Stimulated activated CD4-positive, alpha-beta T cell treated with anti-CD3 and anti-CD28 coated beads, Interleukin-15, amount 100 ng/mL, for 1 hour (primary cell): Measurements from ENCODE around the gene CHRNB4.
A peak's percentile ranks its signal among the peaks of the same experiment; 100 is the strongest.

Source experiments
- DNase-seq, 2 donors: peaks; one replicate each; pipeline ENCODE4 v3.0.0-alpha.2; 2020; ENCODE audit warnings: low read depth in 1 of 2, low spot score in 1 of 2

CHRNB4 gene

DNA sequence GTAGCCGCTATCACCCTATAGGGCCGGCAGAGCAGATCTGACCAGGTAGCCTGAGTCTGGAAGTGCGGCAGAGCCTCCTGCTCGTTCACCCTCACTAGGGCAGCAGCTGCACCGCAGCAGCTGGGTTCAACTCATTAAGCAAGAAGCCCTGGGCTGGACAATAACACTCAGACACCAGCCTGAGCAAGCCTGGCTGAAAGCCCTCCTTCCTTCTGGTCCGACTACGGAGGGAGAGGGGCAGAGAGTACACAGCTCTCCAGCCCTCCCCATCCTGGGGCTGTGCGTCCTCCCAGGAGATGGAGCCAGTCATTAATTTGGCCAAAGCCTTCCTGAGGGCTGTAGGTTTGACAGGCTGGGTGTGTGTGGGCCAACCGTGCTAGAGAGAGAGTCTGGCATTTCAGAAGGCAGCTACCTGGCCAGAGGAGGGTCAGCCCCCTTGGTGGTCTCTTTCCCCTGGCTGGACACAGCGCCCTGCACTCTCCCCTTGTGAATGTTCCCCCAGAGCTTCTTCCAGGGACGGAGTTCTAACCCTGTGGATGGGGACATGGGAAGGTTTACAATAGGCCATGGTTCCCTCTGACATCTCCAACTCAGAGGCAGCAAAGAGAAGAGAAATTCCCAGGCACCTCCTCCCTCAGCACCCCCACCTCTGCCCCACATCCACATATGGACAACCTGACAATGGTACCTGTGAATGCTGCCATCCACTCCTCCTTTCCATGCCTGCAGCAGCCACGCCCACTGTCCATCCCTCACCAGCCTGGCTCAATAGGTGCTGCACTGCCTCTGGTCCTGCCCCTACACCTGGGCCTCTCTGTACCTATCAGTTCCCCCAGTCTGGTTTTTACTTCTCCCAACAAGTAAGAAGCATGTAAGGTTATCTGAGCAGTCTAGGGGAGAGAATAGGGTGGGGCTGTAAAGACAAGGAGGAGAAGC, 6.5 kb downstream of the CHRNB4 start:
- DNase-seq, result no peak

DNA sequence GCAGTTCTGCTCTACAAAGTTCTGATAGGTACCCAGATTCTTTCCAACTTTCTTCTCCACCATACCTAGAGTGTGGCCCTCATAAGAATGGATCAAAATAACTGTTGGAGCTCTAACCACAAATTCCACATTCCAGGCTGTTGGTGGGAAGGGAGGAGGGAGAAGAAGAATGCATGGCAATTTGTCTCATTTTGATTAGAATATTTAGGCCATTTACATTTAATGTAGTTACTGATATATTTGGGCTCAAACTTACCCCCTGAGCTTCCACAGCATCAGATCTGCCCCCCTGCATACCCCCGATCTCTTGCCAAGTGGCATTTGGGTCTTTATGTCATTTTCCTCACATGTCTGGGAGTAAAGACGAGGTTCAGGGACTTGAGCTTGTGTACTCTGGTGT, 7.7 kb downstream of the CHRNB4 start:
- DNase-seq, result no peak

DNA sequence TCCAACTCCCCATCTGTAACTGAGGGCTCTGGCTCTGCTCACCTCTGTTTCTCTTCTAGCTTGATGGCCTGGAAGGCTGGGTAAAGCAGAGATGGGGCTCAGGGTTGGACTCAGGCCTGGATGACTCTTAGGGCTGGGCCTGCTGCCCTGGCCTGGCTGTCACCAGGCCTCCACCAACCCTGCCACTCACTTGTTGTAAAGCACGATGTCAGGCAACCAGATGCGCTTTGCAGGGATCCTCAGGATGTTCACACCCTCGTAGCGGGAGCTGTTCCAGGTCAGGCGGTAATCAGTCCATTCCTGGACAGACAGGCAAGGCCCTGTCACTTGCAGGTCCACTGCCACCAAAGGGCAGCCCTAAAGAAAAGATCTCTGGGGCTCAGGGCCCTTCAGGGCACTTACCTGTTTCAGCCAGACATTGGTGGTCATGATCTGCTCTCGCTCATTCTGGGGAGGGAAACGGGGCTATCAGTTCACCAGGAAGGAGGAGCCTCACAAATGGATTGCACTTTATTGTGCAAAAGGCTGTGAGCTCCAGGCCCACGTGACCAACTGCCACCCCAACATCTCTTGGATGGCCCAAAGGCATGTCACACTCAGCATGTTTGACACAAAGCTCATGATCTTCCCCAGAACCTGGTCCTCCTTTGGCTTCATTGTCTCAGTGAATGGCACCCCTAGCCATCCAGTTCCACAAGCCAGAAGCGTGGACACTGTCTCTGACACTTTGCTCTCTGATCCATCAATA, 9.9 kb downstream of the CHRNB4 start:
- no peak for DNase-seq

DNA sequence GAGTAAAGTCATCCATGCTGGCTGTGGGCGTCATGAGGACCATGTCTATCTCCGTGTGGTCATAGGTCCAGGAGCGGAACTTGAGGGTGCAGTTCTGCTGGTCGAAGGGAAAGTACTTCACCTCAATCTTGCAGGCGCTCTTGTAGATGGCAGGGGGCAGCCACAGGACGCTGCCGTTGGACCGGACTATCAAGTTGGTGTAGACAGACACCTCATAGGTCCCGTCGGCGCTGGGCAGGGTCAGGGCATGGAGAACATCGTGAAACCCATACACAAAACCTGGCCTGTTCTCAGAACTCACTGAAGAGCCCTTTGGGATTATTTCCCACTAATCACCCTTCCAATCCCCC, 11.3 kb downstream of the CHRNB4 start:
- no peak for DNase-seq

DNA sequence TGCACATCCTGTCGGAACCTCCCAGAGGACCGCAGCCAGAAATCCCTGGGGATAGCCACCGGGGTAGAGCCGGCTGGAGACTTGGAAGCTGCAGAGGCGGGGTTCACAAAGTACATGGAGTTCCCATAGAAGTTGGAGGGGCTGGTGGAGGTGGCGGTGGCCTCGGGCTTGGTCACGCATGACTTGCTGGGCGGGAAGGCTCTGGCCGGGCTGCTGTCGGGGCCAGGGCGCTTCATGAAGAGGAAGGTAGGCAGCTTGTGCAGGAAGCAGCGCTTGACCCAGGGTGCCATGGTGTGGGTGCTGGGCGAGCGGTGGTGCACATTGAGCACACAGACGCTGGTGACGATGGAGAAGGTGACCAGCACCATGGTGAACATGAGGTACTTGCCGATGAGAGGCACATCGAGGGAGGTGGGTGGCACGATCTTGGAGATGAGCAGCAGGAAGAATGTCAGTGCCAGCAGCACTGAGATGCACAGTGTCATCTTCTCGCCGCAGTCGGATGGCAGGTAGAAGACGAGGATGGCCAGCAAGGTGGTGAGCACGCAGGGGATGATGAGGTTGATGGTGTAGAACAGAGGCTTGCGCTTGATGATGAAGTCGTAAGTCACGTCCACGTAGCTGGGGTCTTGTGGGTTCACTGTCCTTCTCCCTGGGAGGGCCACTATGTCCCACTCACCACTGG, 11.8 kb downstream of the CHRNB4 start:
- no peak for DNase-seq

DNA sequence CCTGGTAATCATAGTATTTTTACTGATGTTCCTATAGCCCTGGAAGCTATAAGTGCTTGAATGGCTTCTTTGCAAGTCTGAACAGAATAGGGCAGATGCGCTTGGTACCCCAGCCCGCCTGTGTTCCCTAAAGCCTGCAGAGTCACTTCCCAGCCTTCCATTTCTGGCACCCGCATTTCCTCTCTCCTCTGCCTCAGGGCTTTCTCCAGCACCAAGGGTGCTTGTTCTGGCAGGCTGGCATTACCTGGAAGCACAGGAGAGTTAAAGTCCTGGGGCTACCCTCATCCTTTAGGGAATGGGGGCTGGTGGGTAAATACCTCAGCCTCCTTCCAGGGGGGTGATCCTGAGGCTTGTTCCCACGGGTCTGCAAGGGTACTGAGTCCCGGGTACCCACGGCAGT, 12.8 kb downstream of the CHRNB4 start:
- no peak for DNase-seq

DNA sequence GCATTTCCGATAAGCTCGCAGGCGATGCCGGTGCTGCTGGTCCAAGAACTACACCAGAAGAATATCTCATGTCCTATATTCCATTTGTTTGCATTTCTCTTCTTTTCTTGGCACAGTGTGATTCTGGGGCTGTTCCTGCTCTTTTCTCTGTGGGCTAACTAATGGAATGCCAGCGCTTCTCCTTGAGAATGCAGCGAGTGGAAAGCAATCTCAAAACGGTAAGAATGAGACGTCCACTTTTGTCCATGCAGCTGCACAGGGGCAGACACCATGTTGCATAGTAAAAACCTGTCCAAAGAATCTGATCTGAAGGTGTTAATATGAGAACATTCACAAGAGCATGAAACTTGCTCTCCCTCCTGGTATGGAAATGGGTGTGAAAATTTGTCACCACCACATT, 13.7 kb downstream of the CHRNB4 start:
- DNase-seq, result no peak

DNA sequence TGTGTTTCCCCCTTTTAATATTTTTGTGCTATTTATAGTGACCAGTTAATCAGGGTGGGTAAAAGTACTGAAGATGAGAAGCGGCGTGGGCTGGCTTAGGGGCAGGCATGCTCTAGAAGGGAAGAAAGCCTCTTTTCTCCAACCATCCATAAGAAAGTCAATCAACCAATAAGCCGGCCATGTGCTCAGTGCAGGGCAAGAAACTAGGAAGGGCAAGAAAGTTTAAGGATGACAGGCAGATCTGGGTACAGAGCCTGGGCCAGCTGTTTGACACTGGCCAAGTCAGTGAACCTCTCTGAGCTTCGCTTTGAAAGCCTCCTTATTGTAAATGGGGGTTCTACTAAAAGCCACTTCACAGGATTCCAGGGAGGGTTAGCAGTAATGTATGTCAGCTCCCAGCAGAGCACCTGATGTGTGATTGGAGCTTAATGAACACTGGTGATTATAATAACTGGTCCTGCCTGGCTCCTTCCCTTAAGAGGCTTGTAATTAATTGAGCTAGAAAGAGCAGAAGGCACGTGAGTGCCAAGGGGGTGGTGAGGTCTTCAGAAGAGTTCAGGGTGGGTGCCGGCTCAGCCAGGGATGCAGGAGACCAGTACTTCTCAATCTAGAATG, 14.5 kb downstream of the CHRNB4 start:
- DNase-seq, result no peak

DNA sequence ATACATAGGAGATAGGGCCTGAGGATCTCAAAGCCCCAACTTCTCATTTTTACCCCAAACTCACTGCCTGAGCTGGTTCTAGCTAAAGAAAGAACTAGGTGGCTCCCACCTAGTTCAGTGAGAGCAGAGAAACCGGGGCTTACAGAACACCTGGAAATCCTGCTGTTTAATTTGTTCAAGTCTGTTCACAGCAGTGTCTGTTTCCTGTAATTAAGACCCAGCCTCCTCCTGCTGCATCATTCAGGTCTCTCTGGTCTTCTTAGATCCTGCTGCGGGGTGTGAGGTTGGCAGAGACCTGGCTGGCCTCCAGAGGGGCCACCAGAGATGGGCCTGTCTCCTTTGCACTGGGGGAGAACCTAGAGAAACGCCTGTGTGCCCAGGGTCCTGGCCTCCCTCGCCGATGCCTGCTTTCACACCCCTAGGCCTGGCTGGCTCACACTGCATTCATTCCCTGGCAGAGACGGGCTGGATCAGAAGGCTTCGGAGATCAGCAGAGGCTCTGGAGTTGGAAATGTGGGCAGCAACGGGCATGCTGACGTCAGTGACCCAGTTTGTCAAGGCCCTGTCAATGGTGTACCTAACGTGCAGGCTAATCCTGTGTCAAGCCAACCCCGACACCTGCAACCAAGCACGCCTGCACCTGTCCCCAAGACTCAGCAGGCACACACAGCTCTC, 15.3 kb downstream of the CHRNB4 start:
- no peak for DNase-seq

DNA sequence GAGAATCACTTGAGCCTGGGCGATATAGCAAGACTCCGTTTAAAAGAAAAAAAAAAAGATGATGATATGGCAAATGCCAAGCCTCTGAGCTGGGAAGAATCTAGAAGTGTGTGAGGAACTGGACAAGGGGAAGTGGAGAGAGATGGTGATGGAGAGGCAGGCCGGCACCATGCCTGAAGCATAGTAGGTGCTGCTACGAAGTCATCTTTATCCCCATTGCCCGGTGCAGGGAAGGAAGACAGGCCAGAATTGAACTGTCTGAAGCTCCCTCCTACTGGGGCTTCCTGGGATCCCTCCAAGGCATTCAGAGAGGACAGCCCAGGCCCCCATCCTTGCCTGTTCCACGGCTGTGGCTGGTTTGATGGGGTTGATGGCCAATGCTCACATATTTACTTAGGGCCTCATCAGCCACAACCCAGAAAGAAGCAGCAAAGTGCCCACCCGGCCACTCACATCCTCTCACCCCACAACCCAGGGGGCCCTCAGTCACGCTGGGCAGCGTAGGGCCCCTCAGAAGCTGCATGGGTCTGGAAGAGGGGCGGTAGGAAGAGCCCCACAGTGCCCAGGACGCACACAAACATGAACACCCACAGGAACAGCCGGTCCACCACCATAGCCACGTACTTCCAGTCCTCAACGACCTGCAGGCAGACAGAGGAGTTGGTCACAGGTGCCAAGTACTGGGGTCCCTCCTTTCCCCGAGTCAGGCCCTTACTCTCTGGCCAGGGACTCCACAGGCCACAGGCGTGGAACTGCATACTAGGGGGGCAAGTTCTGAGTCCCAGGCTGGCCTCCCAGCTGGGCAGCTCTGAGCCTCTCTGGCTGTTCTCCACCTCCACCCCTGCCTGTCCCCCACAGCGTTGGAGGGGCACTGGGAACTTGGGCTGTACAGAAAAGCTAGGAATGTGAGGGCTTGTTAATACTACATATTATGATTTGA, 16.1 kb downstream of the CHRNB4 start:
- no peak for DNase-seq

DNA sequence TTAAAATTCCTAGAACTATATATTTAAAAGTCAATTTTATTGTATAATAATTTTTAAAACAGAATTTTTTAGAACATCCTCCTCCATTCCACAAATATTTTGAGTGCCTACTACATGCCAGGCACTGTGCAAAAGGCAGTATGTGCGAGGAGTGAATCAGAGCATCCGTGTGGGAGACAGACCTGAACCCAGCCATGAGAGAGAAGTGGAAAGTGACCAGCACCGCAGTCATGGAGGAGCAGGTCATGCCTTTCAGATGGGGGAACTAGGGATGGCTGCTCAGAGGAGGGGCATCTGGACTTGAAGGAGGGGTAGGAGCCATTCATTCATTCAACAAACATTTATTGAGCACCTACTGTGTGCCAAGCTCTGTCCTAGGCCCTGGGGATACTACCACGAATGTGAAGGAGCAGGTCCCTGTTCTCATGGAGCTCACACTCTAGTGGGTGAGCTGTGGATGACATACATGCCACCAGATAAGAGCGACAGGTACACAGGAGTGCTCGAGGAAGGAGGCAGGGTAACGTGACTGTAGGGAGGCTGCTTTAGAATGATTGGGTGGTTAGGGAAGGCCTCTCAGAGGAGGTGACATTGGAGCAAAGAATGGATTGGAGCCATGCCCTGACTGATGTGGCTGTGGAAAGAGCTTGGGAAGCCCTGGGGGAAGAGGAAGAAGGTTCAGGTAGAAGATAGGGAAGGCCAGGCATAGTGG, 17.1 kb downstream of the CHRNB4 start:
- no peak for DNase-seq

DNA sequence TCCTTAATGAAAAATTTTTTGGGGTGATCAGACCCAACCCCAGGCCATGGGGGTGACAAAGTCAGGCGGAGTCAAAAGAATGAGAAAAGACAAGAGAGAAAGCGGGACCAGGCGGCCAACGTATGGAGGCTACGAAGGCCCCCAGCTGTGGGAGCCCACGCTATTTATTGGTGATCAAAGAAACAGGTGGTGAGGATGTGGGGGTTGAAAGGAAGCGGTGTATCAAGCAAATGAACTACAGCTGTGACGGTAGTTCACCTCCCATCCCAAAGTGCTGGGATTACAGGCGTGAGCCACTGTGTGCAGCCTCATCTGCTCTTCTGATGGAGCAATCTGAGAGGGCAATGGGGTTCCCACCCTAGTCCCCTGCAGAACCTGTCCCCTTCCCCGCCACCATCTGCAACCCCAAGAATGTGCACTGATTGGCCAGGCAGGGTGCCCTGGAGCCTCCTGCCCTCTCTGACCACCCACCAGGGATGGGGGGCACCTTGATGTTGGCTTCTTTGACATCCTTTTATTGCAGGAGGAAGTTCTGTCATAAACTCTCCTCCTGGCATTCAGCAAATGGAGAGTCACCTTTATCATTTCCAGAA, 19.1 kb downstream of the CHRNB4 start:
- DNase-seq, result no peak

DNA sequence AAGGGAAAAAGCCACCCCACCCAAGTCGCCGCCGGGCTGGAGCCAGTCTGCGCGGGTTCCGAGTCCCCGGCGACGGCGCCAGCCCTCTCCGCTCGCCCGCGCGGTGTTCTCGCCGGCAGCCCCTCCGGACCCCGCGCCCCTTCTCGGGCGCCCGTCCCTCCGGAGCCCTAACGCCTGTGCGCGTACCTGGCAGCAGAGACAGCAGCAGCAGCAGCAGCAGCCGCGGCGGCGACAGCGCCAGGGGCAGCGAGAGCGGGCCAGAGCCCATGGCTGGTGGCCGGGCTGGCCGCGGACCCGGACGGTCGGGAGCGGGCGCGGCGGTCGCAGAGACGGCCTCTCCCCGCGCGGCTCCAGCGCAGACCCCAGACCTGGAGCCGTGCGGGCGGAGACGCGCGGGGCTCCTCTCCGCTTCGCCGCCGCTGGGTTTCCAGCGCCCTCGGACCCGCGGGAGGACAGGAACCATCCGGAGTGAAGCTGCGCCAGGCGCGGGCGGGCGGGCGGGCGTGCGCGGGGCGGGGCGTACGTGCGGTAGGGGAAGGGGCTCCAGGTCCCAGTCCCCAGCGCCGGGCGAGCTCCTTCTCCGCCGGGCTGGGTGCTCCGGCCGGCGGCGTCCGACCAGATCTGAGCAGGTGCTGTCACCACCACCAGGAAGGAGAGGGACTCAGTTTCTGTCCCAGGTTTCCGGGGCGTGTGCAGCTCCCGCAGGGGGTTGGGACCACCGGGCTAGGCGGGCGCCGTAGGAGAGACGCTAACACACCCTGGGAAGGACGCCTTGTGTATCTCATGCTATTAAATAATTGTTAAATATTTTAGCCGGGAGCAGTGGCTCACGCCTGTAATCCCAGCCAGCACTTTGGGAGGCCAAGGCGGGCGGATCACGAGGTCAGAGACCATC, 20.2 kb downstream of the CHRNB4 start, which contains the start of gene CHRNA3:
TSS of gene CHRNA3 (minus strand) at position 470 of the 895 bp plus-strand sequence. CDS start at position 268, 202 bp downstream.
- no peak for DNase-seq

DNA sequence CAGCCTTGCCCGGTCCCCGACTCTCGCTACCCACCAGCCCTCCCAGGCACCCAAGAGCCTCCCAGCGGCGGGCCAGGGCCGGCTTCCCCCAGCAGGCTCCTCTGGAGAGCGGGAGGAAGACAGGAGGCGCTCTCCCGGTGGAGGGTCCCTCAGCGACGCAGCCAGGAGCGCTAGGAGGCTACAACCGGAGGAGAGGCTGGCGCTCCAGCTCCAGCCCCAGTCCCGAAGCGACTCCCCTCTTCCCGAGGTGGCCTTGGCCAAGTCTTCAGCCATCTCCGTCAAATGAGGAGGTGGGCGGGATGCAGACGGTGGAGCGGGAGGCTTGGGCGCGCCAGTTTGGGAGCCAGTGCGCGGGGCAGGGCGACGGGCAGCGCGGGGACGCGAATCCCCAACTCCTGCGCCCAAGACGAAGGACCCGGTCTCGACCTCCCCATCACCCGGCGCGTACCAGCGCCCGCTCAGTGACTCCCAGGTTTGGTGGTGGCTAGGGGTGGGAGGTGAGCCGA, 20.9 kb downstream of the CHRNB4 start:
- DNase-seq, result no peak

DNA sequence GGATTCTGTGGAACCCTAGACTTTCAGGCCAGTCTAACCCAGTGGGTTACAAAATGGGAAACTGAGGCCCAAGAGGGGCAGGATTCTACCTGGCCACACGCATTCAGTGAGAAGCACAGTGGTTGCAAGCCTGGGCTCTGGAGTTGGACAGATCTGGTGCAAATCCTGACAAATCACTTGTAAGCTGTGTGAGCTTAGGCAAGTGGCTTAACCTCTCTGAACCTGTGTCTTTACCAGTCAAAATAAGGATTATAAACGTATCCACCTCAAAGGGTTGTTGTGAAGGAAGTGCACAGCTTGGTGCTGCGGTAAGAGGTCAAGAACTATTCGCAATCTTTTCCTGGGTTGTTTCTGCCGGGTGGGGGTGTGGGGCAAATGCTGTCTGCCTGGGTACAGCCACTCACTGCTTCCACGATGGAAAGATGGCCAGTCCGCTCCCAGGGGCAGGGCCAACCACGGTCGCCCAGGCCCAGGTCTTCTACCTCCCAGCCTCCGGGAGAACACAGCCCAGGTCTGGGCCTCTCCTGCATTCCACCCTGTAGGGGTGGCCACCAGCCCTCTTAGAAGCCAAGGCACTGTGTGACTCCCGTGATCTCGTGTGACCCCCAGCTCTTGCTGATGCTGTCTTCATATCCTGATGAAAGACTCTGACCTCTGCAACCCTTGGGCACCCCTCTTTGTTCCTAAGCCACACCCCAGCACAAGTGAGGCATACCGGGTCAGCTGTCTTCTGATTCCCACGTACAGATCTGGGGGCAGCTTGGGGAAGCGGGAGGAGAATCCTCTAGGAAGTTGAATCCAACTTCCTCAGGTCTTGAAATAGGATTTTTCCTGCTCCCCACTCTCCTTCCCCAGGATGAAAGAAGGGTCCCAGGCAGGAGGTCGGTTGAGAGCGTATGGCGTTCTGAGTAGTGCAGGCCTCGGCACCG, 21.7 kb downstream of the CHRNB4 start:
- DNase-seq, result no peak

DNA sequence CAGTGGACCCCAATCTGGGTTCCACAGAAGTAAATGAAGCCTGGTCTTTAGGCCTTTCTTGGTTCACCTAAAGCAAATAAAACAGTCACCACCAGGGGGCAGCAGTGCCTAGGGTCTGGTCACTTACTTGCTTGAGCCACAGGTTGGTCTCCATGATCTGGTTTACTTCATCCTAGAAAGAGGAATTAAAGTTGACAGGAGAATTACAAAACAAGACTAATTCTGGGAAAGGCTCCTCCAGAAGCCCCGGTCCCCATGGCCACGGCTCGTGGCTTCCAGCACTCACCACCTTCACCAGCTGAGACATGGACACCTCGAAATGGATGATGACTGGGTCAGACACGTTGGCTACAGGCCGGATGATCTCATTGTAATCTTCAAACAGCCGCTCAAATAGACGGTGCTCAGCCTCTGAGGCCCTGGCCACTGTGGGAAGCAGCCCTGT, 22.5 kb downstream of the CHRNB4 start:
- DNase-seq, result peak; percentile 48 to 54
